Keratinocyte (primary cell): ENCODE measurements around the gene F13B.

Source experiments
- EZH2 ChIP-seq: IDR thresholded peaks from one replicate; pipeline ENCODE4 v1.6.1; 2012; ENCODE audit warnings: inconsistent platforms, mild to moderate bottlenecking, low read length, moderate library complexity
- TF ChIP-seq, protein P1 (sequence below), 3 experiments: IDR thresholded peaks in 1 of 3; conservative IDR thresholded peaks in 1 of 3; optimal IDR thresholded peaks in 1 of 3; 2 replicates in 2 of 3; 3 replicates in 1 of 3; pipeline versions ENCODE3 to v1.5.1; 2011; ENCODE audit warnings: low read length in 3 of 3, mild to moderate bottlenecking in 3 of 3, moderate library complexity in 2 of 3, control low read depth in 1 of 3, inconsistent platforms in 1 of 3; ENCODE audit not compliant: insufficient read depth in 2 of 3; ENCODE audit errors: extremely low read depth in 1 of 3

DNA sequence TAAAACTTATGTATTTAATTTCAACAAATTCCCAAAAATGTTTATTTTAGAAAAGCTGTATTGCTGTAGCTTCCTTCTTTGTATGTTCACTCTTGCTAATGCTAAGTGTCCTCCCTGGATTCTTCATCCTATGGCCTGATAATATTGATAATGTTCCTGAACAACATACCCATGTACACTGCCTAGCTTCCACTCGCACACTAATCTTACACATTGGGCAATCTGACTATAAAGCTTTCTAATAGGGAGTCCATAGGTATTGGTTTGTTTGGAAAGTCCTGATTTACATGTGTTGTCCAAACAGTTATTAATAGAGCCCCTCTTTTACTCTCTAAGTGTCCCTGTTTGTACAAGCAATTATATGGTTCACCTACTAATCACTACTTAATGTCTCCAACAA lies 783 bp downstream of the F13B start:
- TF ChIP-seq, protein P1, sequence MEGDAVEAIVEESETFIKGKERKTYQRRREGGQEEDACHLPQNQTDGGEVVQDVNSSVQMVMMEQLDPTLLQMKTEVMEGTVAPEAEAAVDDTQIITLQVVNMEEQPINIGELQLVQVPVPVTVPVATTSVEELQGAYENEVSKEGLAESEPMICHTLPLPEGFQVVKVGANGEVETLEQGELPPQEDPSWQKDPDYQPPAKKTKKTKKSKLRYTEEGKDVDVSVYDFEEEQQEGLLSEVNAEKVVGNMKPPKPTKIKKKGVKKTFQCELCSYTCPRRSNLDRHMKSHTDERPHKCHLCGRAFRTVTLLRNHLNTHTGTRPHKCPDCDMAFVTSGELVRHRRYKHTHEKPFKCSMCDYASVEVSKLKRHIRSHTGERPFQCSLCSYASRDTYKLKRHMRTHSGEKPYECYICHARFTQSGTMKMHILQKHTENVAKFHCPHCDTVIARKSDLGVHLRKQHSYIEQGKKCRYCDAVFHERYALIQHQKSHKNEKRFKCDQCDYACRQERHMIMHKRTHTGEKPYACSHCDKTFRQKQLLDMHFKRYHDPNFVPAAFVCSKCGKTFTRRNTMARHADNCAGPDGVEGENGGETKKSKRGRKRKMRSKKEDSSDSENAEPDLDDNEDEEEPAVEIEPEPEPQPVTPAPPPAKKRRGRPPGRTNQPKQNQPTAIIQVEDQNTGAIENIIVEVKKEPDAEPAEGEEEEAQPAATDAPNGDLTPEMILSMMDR (optimal IDR thresholded peaks at IDR 0.05 in 1 of 3, IDR thresholded peaks at IDR 0.05 in 1 of 3, conservative IDR thresholded peaks at IDR 0.05 in 1 of 3; ENCODE audit: extremely low read depth in 1 of 3, insufficient read depth in 2 of 3, low read length in 3 of 3): no peak
- no peak for TF ChIP-seq EZH2
